Limb (tissue), 2 donors: ENCODE measurements around the gene CD300LG.
A peak's percentile ranks its signal among the peaks of the same experiment; 100 is the strongest.
"Not testable (repeated sequence)": the region's sequence is repeated elsewhere in the genome, so short reads cannot be mapped to it uniquely, and the experiment has no call there.

Source experiments
- DNase-seq, 2 donors: peaks; one replicate each; pipeline ENCODE4 v3.0.0-alpha.2; 2016; ENCODE audit errors: extremely low spot score in 2 of 2

CD300LG gene

GRCh38 chr17:43854498-43854897, 7.5 kb downstream of the CD300LG start:
- no peak for DNase-seq

GRCh38 chr17:43855061-43855460, 8.1 kb downstream of the CD300LG start:
- DNase-seq: no peak

- DNase-seq: no peak
These were observed 9.2 kb downstream of the CD300LG start for GRCh38 chr17:43856141-43856540.

GRCh38 chr17:43857141-43857540, 10.2 kb downstream of the CD300LG start:
- DNase-seq: no peak

GRCh38 chr17:43857957-43858600, 11.1 kb downstream of the CD300LG start:
- DNase-seq: no peak

- DNase-seq: peak in 1 of 2 donors; percentile 14
These were observed 13.2 kb downstream of the CD300LG start for GRCh38 chr17:43860077-43860725.

GRCh38 chr17:43860927-43861622, 14.1 kb downstream of the CD300LG start:
- DNase-seq: peak in 1 of 2 donors; percentile 22

- DNase-seq: no peak
These were observed 15.0 kb downstream of the CD300LG start for GRCh38 chr17:43861960-43862359.

GRCh38 chr17:43864161-43864984, 17.4 kb downstream of the CD300LG start:
- no peak for DNase-seq

- DNase-seq: no peak
These were observed 21.4 kb downstream of the CD300LG start for GRCh38 chr17:43868226-43868994.

- DNase-seq: not testable (repeated sequence)
These were observed 22.1 kb downstream of the CD300LG start for GRCh38 chr17:43869031-43869430.

- DNase-seq: no peak
These were observed 25.1 kb downstream of the CD300LG start for GRCh38 chr17:43871946-43872690.

- no peak for DNase-seq
These were observed 26.1 kb downstream of the CD300LG start for GRCh38 chr17:43873091-43873490.

- no peak for DNase-seq
These were observed 26.8 kb downstream of the CD300LG start for GRCh38 chr17:43873815-43874214.

GRCh38 chr17:43874293-43874692, 27.3 kb downstream of the CD300LG start:
- no peak for DNase-seq

GRCh38 chr17:43875476-43876147, 28.6 kb downstream of the CD300LG start:
- DNase-seq: no peak

GRCh38 chr17:43877031-43877430, 30.1 kb downstream of the CD300LG start:
- no peak for DNase-seq

- DNase-seq: no peak
These were observed 30.6 kb downstream of the CD300LG start for GRCh38 chr17:43877451-43878155.
